Spleen (tissue), 11 donors: Measurements from ENCODE around the gene P3H2. TPM values are rescaled to one million over a fixed set of nuclear protein-coding genes. Genes with fewer than 3 reads are reported as not detected.
"Not testable (repeated sequence)": the region's sequence is repeated elsewhere in the genome, so short reads cannot be mapped to it uniquely, and the experiment has no call there.

ENCODE experiments used
- DNase-seq: peaks from one replicate; pipeline ENCODE4 v3.0.0-alpha.2; 2020
- H3K27ac ChIP-seq, 8 donors: fragments of 200-600 bp; sonication (generic) in 7 of 8; 1 replicate in 4 of 8; 2 replicates in 4 of 8; pipeline versions ENCODE4 v1.5.0 to v1.8.0; 2016 to 2021; ENCODE audit warnings: inconsistent platforms in 4 of 8, mild to moderate bottlenecking in 4 of 8, moderate library complexity in 1 of 8
- H3K27me3 ChIP-seq, 7 donors: fragments of 200-600 bp; sonication (generic) in 6 of 7; replicated peaks in 1 of 7; 1 replicate in 4 of 7; 2 replicates in 3 of 7; pipeline versions ENCODE4 v1.5.0 to v1.8.0; 2016 to 2021; ENCODE audit warnings: inconsistent platforms in 3 of 7, mild to moderate bottlenecking in 1 of 7
- H3K36me3 ChIP-seq, 6 donors: fragments of 200-600 bp; sonication (generic) in 5 of 6; 1 replicate in 4 of 6; 2 replicates in 2 of 6; pipeline versions ENCODE4 v1.5.0 to v1.8.0; 2016 to 2021; ENCODE audit warnings: inconsistent platforms in 2 of 6
- H3K4me1 ChIP-seq, 6 donors: fragments of 200-600 bp; sonication (generic) in 5 of 6; 1 replicate in 3 of 6; 2 replicates in 3 of 6; pipeline versions ENCODE4 v1.5.0 to v1.8.0; 2016 to 2021; ENCODE audit warnings: inconsistent platforms in 3 of 6
- H3K4me3 ChIP-seq, 8 donors: fragments of 200-600 bp; sonication (generic) in 7 of 8; 1 replicate in 4 of 8; 2 replicates in 4 of 8; pipeline versions ENCODE4 v1.5.0 to v1.8.0; 2016 to 2021; ENCODE audit warnings: inconsistent platforms in 4 of 8, mild to moderate bottlenecking in 4 of 8, moderate library complexity in 2 of 8
- H3K9me3 ChIP-seq, 8 donors: fragments of 200-600 bp; sonication (generic) in 7 of 8; 1 replicate in 4 of 8; 2 replicates in 4 of 8; pipeline versions ENCODE4 v1.5.0 to v1.8.0; 2016 to 2021; ENCODE audit warnings: inconsistent platforms in 4 of 8
- CTCF ChIP-seq, 11 experiments: fragments of 200-600 bp in 7 of 11; fragments of 450-650 bp in 4 of 11; sonication (generic) in 4 of 11; IDR thresholded peaks in 8 of 11; conservative IDR thresholded peaks in 3 of 11; 1 replicate in 7 of 11; 2 replicates in 4 of 11; pipeline versions ENCODE4 v1.4.0 to v1.8.0; 2016 to 2021; ENCODE audit warnings: antibody characterized with exemption in 11 of 11, inconsistent platforms in 4 of 11, mild to moderate bottlenecking in 1 of 11
- POLR2A ChIP-seq, 3 donors: fragments of 450-650 bp; IDR thresholded peaks; one replicate each; pipeline ENCODE4 v1.5.1; 2017; ENCODE audit warnings: antibody characterized with exemption in 3 of 3, mild to moderate bottlenecking in 1 of 3
- POLR2AphosphoS5 ChIP-seq, 3 donors: sonication (generic); formaldehyde crosslinking; IDR thresholded peaks; one replicate each; pipeline ENCODE4 v1.5.1; 2017; ENCODE audit warnings: antibody characterized with exemption in 3 of 3
- WGBS, 5 donors: extraction: QIAGEN DNeasy Blood & Tissue Kit in 3 of 5; methylation state at CpG; one replicate each; pipeline versions ENCODE4 v1.1.5 to v1.1.7; 2013 to 2018; 5-methylcytosine and 5-hydroxymethylcytosine counted together
- intact Hi-C: fragments of 100-400 bp; cut with DNase I; formaldehyde crosslinking; loops from one replicate; pipeline ENCODE4 v1.15.0; 2023; ENCODE audit warnings: low total_unique reads
- polyA plus RNA-seq, 3 donors: library from polyadenylated mRNA; stranded (reverse); fragments of 200-250 nt; gene quantifications; one replicate each; pipeline ENCODE4 v1.2.1, GENCODE V29; 2013
- total RNA-seq, 7 donors: library from RNA; depleted of rRNA in 3 of 7; stranded (reverse); fragments of >200 nt in 3 of 7; fragmentation: NEBNext Ultra II Directional in 4 of 7; extraction: Animal tissue kit (Norgen Biotek cat#: 25700) in 4 of 7; gene quantifications; one replicate each; pipeline versions ENCODE4 v1.1.0 to v1.2.1, GENCODE V29; 2016 to 2021
- donor health status: healthy with polysubstance abuse.
- donor health status: DM: no; HTN: no; CAD: no; lungs with moderate emphysema.
- donor health status: DM: no; HTN: no; CAD: no.
- donor health status: Bipolar disorder and iron deficiency.
- donor health status: healthy.
- donor health status: DM: no; HTN: no; CAD: no.
- donor health status: DM: yes; HTN: yes; CAD: no.

P3H2 gene
- total and polyA plus RNA-seq, 10 donors: 7.7 to 155 (median 79.2) TPM

DNA sequence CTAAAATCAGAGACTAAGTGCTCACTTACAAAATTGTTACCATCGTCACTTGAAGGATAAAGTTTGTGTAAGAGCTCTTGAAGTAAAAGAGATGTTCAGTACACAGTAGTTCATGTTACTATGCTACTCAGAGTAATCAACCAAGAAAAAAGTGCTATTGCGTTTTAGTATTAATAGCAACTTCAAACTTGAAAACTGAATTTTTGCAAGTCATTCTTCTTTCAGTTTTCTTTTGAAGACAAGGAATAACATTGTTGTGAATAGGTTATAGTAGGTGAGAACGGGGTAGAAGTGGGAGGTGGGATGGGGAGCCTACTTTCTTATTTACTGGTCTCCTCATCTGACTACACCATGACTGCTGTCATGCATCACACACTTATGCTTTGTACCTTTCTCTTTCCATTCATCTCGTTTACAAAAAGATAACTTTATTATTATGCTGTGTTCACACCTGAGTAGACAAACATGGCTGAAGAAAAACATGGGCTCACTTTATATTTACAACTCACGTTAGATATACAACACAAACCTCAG lies 39.3 kb upstream of the P3H2 start:
- no peaks in the 10 kb centered on the region for H3K27me3 ChIP-seq
- H3K9me3 ChIP-seq: peaks cover 0 to 14% (median 0%) of the 10 kb centered on the region in 8 donors
- DNase-seq: no peak
- no peaks in the 10 kb centered on the region for H3K4me1 ChIP-seq
- WGBS, 5 donors: 77 to 87% (median 82%) methylated on average over 5 of the region's 5 CpGs
- intact Hi-C loops: no loop called here
- no peaks in the 10 kb centered on the region for H3K36me3 ChIP-seq
- no peak overlapping the region for H3K27ac ChIP-seq
- TF ChIP-seq POLR2AphosphoS5 (IDR thresholded peaks at IDR 0.05) (no peak), POLR2A (IDR thresholded peaks at IDR 0.05) (no peak), CTCF (IDR thresholded peaks at IDR 0.05 in 8 of 11, conservative IDR thresholded peaks at IDR 0.05 in 3 of 11) (no peak)
- H3K4me3 ChIP-seq: no peak overlapping the region

DNA sequence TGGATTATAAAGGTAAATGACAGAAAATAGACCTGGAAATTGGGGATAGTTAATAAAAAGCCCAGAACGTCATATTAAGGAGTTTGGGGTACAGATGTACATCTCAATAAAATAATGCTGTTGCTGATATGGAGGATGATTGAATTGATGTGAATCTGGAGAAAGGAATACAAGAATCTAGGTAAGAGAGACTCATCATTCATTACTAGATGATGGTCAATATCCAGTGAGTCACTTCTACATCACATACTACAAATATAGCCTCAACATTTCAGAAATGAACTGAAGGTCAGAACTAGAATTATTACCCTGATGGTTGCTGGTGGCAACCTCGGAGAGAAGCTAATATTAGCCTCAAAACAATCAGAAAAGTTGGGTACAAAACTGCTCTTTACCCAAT lies 37.6 kb upstream of the P3H2 start:
- Histone ChIP-seq H3K4me1 (no peaks in the 10 kb centered on the region), H3K4me3 (no peak overlapping the region), H3K27me3 (no peaks in the 10 kb centered on the region), H3K27ac (no peak overlapping the region), H3K9me3 (peaks cover 0 to 14% (median 0%) of the 10 kb centered on the region in 8 donors), H3K36me3 (no peaks in the 10 kb centered on the region)
- WGBS, 5 donors: 44 to 63% (median 50%) methylated on average over 2 of the region's 2 CpGs
- no peak for DNase-seq
- TF ChIP-seq POLR2A (IDR thresholded peaks at IDR 0.05): no peak
- no peak for TF ChIP-seq POLR2AphosphoS5 (IDR thresholded peaks at IDR 0.05)
- TF ChIP-seq CTCF (IDR thresholded peaks at IDR 0.05 in 8 of 11, conservative IDR thresholded peaks at IDR 0.05 in 3 of 11): no peak
- intact Hi-C loops: no loop called here

GRCh38 chr3:190155752-190156151 lies 35.1 kb upstream of the P3H2 start:
- TF ChIP-seq CTCF (IDR thresholded peaks at IDR 0.05 in 8 of 11, conservative IDR thresholded peaks at IDR 0.05 in 3 of 11): no peak
- no peak for TF ChIP-seq POLR2A (IDR thresholded peaks at IDR 0.05)
- TF ChIP-seq POLR2AphosphoS5 (IDR thresholded peaks at IDR 0.05): no peak
- 39 to 87% (median 62%) methylated on average over 4 of the region's 4 CpGs for WGBS, 5 donors

DNA sequence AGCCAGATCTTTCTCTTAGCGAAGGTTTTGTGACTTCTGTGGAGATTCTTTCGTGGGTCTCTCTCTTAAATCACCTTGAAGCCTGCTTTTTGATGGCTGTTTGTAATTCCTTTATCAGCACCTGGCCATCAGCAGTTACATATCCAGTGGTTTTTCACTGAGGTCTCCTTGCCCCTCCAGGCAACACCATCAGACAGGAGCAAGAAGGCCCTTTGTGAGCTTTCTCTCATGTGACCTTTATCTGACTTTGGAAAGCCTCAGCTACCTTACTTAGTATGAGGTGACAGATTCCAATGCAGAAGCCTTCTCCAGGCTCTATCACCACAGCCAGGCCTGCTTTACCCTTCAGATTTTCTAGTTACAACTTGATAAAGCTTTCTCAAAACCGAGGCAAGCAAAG lies 30.0 kb upstream of the P3H2 start:
- Histone ChIP-seq H3K27me3 (no peaks in the 10 kb centered on the region), H3K36me3 (no peaks in the 10 kb centered on the region), H3K9me3 (no peaks in the 10 kb centered on the region), H3K4me1 (no peaks in the 10 kb centered on the region), H3K4me3 (no peak overlapping the region), H3K27ac (no peak overlapping the region)
- TF ChIP-seq POLR2AphosphoS5 (IDR thresholded peaks at IDR 0.05) (no peak), POLR2A (IDR thresholded peaks at IDR 0.05) (no peak), CTCF (IDR thresholded peaks at IDR 0.05 in 8 of 11, conservative IDR thresholded peaks at IDR 0.05 in 3 of 11) (no peak)
- WGBS, 5 donors: 53 to 78% (median 73%) methylated on average over 3 of the region's 3 CpGs
- DNase-seq: no peak
- intact Hi-C loops: no loop called here

More at GRCh38 chr3:190155752-190156151, 35.1 kb upstream of the P3H2 start:
- no peak for DNase-seq
- Histone ChIP-seq H3K36me3 (no peaks in the 10 kb centered on the region), H3K4me3 (no peak overlapping the region), H3K27ac (no peak overlapping the region), H3K27me3 (no peaks in the 10 kb centered on the region), H3K9me3 (no peaks in the 10 kb centered on the region), H3K4me1 (no peaks in the 10 kb centered on the region)
- intact Hi-C loops: no loop called here

DNA sequence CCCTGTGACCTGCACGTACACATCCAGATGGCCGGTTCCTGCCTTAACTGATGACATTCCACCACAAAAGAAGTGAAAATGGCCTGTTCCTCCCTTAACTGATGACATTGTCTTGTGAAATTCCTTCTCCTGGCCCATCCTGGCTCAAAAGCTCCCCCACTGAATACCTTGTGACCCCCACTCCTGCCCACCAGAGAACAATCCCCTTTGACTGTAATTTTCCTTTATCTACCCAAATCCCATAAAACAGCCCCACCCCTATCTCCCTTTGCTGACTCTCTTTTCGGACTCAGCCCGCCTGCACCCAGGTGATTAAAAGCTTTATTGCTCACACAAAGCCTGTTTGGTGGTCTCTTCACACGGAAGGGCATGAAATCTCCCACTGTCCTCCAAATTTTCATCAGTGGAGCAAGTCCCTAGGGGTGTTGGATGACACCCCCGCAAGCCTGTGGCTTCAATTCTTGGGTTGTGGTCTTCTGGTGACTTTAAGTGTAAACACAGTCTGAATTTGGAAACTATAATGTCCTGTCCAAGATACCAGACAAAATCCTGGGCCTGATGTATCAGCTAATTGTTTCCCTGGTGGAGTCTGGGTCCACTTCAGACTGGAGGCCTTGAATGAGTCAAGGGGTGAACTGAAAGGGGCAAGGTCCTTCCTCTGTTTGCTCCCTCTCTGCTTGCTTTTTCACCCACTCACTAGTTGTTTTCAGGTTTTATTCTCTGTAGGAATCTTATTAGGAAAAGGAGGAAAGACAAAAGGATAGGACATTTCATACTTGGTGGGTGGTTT lies 29.3 kb upstream of the P3H2 start:
- DNase-seq, H3K9me3 ChIP-seq, intact Hi-C loops, H3K27me3 ChIP-seq, H3K27ac ChIP-seq, H3K36me3 ChIP-seq, H3K4me1 ChIP-seq, H3K4me3 ChIP-seq: not testable (repeated sequence)
- WGBS, 5 donors: 84 to 91% (median 85%) methylated on average over 6 of the region's 6 CpGs

DNA sequence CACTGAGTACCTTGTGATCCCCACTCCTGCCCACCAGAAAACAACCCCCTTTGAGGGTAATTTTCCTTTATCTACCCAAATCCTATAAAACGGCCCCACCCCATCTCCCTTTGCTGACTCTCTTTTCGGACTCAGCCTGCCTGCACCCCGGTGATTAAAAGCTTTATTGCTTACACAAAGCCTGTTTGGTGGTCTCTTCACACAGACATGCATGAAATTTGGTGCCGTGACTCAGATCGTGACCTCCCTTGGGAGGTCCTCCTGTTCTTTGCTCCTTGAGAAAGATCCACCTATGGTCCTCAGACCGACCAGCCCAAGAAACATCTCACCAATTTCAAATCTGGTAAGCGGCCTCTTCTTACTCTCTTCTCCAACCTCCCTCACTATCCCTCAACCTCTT lies 24.1 kb upstream of the P3H2 start:
- DNase-seq, intact Hi-C loops, H3K9me3 ChIP-seq, H3K4me3 ChIP-seq, H3K27ac ChIP-seq, H3K27me3 ChIP-seq, H3K36me3 ChIP-seq, H3K4me1 ChIP-seq: not testable (repeated sequence)
- 77 to 91% (median 81%) methylated on average over 7 of the region's 7 CpGs for WGBS, 5 donors
